Suprapubic skin (tissue), 4 donors: ENCODE measurements around the gene CCDC136.

Experiments used
- POLR2A ChIP-seq, 2 donors: fragments of 450-650 bp; IDR thresholded peaks; one replicate each; pipeline ENCODE4 v1.6.1; 2017; ENCODE audit warnings: antibody characterized with exemption in 2 of 2, mild to moderate bottlenecking in 2 of 2, moderate library complexity in 2 of 2
- POLR2AphosphoS5 ChIP-seq, 3 donors: sonication (generic); formaldehyde crosslinking; IDR thresholded peaks; one replicate each; pipeline ENCODE4 v1.6.1; 2017; ENCODE audit warnings: antibody characterized with exemption in 3 of 3
- TF ChIP-seq, protein P1 (sequence below), 2 donors: fragments of 200-600 bp in 1 of 2; fragments of 450-650 bp in 1 of 2; sonication (generic) in 1 of 2; IDR thresholded peaks; one replicate each; pipeline ENCODE4 v1.5.1; 2016 to 2019; ENCODE audit warnings: antibody characterized with exemption in 2 of 2, mild to moderate bottlenecking in 1 of 2, moderate library complexity in 1 of 2

- TF ChIP-seq POLR2AphosphoS5 (IDR thresholded peaks at IDR 0.05) (no peak), POLR2A (IDR thresholded peaks at IDR 0.05) (no peak)
- TF ChIP-seq, protein P1, sequence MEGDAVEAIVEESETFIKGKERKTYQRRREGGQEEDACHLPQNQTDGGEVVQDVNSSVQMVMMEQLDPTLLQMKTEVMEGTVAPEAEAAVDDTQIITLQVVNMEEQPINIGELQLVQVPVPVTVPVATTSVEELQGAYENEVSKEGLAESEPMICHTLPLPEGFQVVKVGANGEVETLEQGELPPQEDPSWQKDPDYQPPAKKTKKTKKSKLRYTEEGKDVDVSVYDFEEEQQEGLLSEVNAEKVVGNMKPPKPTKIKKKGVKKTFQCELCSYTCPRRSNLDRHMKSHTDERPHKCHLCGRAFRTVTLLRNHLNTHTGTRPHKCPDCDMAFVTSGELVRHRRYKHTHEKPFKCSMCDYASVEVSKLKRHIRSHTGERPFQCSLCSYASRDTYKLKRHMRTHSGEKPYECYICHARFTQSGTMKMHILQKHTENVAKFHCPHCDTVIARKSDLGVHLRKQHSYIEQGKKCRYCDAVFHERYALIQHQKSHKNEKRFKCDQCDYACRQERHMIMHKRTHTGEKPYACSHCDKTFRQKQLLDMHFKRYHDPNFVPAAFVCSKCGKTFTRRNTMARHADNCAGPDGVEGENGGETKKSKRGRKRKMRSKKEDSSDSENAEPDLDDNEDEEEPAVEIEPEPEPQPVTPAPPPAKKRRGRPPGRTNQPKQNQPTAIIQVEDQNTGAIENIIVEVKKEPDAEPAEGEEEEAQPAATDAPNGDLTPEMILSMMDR (IDR thresholded peaks at IDR 0.05): no peak
These were observed 2.3 kb downstream of the CCDC136 start for GRCh38 chr7:128794020-128794419.
